GM12878 (cell line): ENCODE data around the gene TMEM259. TPM values are rescaled to one million over a fixed set of nuclear protein-coding genes. Genes with fewer than 3 reads are reported as not detected.

Experiments
- ATAC-seq: fragments of 200-7000 bp; cut with Tn5 transposase; 3 replicates; pipeline ENCODE4 v1.9.1; 2020; ENCODE audit warnings: mild to moderate bottlenecking, moderate library complexity
- BruUV-seq: library from RNA; stranded (reverse); fragments of 400-500 nt; replicated peaks from 2 replicates; lab custom pipeline; 2021; lab: Mats Ljungman, UMichigan
- CTCF ChIA-PET: fragments of 300-600 bp; sonication (Branson Sonifier 250); formaldehyde crosslinking; extraction: SDS; loops from one replicate; lab custom pipeline; 2021; ENCODE audit warnings: inconsistent platforms; lab: Yijun Ruan, JAX
- POLR2A ChIA-PET: fragments of 350-600 bp; formaldehyde crosslinking; extraction: SDS; loops from one replicate; lab custom pipeline; 2021; ENCODE audit warnings: inconsistent platforms; lab: Charles Lee
- RAD21 ChIA-PET: fragments of 300-600 bp; sonication (Branson Sonifier 250); formaldehyde crosslinking; loops from one replicate; lab custom pipeline; 2023; ENCODE audit warnings: antibody characterized with exemption; ENCODE audit not compliant: unreplicated experiment; lab: Charles Lee
- SMC1A ChIA-PET: fragments of 300-600 bp; sonication (Branson Sonifier 250); formaldehyde crosslinking; loops from one replicate; lab custom pipeline; 2023; ENCODE audit not compliant: unreplicated experiment, uncharacterized antibody; lab: Charles Lee
- DNase-seq: peaks from one replicate; pipeline ENCODE4 v3.0.0-alpha.2; 2011; ENCODE audit warnings: low read depth, low spot score
- FAIRE-seq: peaks from 3 replicates; lab custom pipeline; 2011; peaks lifted over from hg19 to GRCh38; lab: Jason Lieb, UNC
- H2AFZ ChIP-seq: 2 replicates; pipeline ENCODE4 v1.6.0; 2011; ENCODE audit warnings: low read depth, low read length, control low read depth; ENCODE audit not compliant: control insufficient read depth
- H3K27ac ChIP-seq: 2 replicates; pipeline ENCODE4 v1.5.1; 2011; ENCODE audit warnings: control low read depth; ENCODE audit not compliant: control insufficient read depth, insufficient read depth
- H3K27me3 ChIP-seq, 2 experiments: replicated peaks in 1 of 2; 2 replicates each; pipeline versions ENCODE4 v1.6.0 to v1.6.1; 2011; ENCODE audit warnings: low read length in 1 of 2; ENCODE audit not compliant: control insufficient read depth in 2 of 2, insufficient read depth in 2 of 2
- H3K36me3 ChIP-seq, 2 experiments: 2 replicates each; pipeline ENCODE4 v1.5.1; 2011; ENCODE audit warnings: low read length in 1 of 2; ENCODE audit not compliant: control insufficient read depth in 2 of 2, insufficient read depth in 2 of 2
- H3K4me1 ChIP-seq: 2 replicates; pipeline ENCODE4 v1.6.1; 2011; ENCODE audit warnings: mild to moderate bottlenecking, low read length, moderate library complexity, mixed read lengths; ENCODE audit not compliant: control insufficient read depth, insufficient read depth
- H3K4me2 ChIP-seq: 2 replicates; pipeline ENCODE4 v1.6.0; 2011; ENCODE audit warnings: control low read depth; ENCODE audit not compliant: control insufficient read depth, insufficient read depth
- H3K4me3 ChIP-seq: fragments of 200-600 bp; sonication (generic); 2 replicates; pipeline ENCODE4 v1.5.1; 2016
- H3K79me2 ChIP-seq: 2 replicates; pipeline ENCODE4 v1.6.0; 2011; ENCODE audit warnings: low read length; ENCODE audit not compliant: control insufficient read depth, insufficient read depth
- H3K9ac ChIP-seq: 2 replicates; pipeline ENCODE4 v1.8.0; 2011; ENCODE audit warnings: low read length, control low read depth, mixed read lengths; ENCODE audit not compliant: control insufficient read depth, insufficient read depth
- H3K9me3 ChIP-seq: replicated peaks from 3 replicates; pipeline ENCODE4 v1.5.1; 2011; ENCODE audit warnings: mild to moderate bottlenecking, low read length; ENCODE audit not compliant: control insufficient read depth, insufficient read depth
- H4K20me1 ChIP-seq: 2 replicates; pipeline ENCODE4 v1.6.0; 2011; ENCODE audit not compliant: control insufficient read depth, insufficient read depth
- BACH1 ChIP-seq: fragments of 450-650 bp; IDR thresholded peaks from 2 replicates; pipeline ENCODE4 v1.6.1; 2017; ENCODE audit warnings: mild to moderate bottlenecking, borderline replicate concordance
- DPF2 ChIP-seq: fragments of 450-650 bp; IDR thresholded peaks from 2 replicates; pipeline ENCODE4 v1.6.1; 2017; ENCODE audit warnings: mild to moderate bottlenecking
- EZH2 ChIP-seq: IDR thresholded peaks from 2 replicates; pipeline ENCODE4 v1.6.1; 2012; ENCODE audit warnings: low read depth, mild to moderate bottlenecking, control low read depth, inconsistent platforms, low read length, borderline replicate concordance; ENCODE audit not compliant: control insufficient read depth
- FOS ChIP-seq: IDR thresholded peaks from 3 replicates; pipeline ENCODE4 v1.6.1; 2011; ENCODE audit warnings: borderline replicate concordance; ENCODE audit not compliant: insufficient read length; ENCODE audit errors: extremely low read depth
- LARP7 ChIP-seq: fragments of 450-650 bp; IDR thresholded peaks from 2 replicates; pipeline ENCODE4 v1.6.1; 2017; ENCODE audit warnings: mild to moderate bottlenecking
- PKNOX1 ChIP-seq: fragments of 450-650 bp; IDR thresholded peaks from 2 replicates; pipeline ENCODE4 v1.6.1; 2016; ENCODE audit warnings: mild to moderate bottlenecking
- ZBTB33 ChIP-seq: fragments of 450-650 bp; IDR thresholded peaks from 2 replicates; pipeline ENCODE4 v1.6.1; 2017; ENCODE audit warnings: mild to moderate bottlenecking
- WGBS: methylation state at CpG from one replicate; pipeline ENCODE4 v1.1.6; 2016; ENCODE audit warnings: low lambda C conversion rate; ENCODE audit not compliant: insufficient replicate concordance, insufficient coverage; ENCODE audit errors: missing lambda C conversion rate; 5-methylcytosine and 5-hydroxymethylcytosine counted together
- in situ Hi-C: fragments of 300-500 bp; cut with MboI; formaldehyde crosslinking; loops from 9 replicates; pipeline ENCODE4 v1.14.3; 2018; ENCODE audit warnings: mixed read lengths
- intact Hi-C: fragments of 100-400 bp; cut with micrococcal nuclease; formaldehyde crosslinking; loops from one replicate; pipeline ENCODE4 v1.14.2; 2022; ENCODE audit not compliant: unreplicated experiment
- polyA plus RNA-seq, 11 experiments: library from polyadenylated mRNA; depleted of rRNA in 4 of 11; unstranded in 6 of 11; stranded (reverse) in 5 of 11; fragments of >200 nt; fragmentation: Nextera tagmentation in 4 of 11; fragmentation: Illumina TruSeq in 1 of 11; extraction: Ambion mirVana in 4 of 11; extraction: Trizol in 1 of 11; gene quantifications; 1 replicate in 1 of 11; 2 replicates in 10 of 11; pipeline versions ENCODE4 v1.2.1 to v1.2.3, GENCODE V29; 2011 to 2016; ENCODE audit warnings: inconsistent platforms in 2 of 11, missing spikeins in 2 of 11, low read depth in 1 of 11
- total RNA-seq, 4 experiments: library from RNA; depleted of rRNA in 3 of 4; stranded (reverse); fragments of >200 nt in 3 of 4; fragmentation: Illumina TruSeq in 1 of 4; extraction: Trizol in 1 of 4; gene quantifications; 2 replicates each; pipeline versions ENCODE4 v1.2.1 to v1.2.3, GENCODE V29; 2013 to 2021

Gene TMEM259
- total and polyA plus RNA-seq, 10 of the 15 experiments (the other 5 are each of a cell fraction or from before 2014, with no cell fraction given) = 0.43 to 184 (median 62.0) TPM

GRCh38 chr19:986083-986482 is 34.8 kb downstream of the TMEM259 start:
- no peak for FAIRE-seq
- POLR2A ChIA-PET = no interaction called here
- intact Hi-C loops = no loop called here
- no peak overlapping the region for H3K9ac ChIP-seq
- H3K9me3 ChIP-seq = no peaks in the 10 kb centered on the region
- BruUV-seq = no TSS peak
- RAD21 ChIA-PET = no interaction called here
- H3K27ac ChIP-seq = no peak overlapping the region
- H3K4me1 ChIP-seq = peaks cover 11% of the 10 kb centered on the region
- H3K4me3 ChIP-seq = no peak overlapping the region
- CTCF ChIA-PET = interaction anchor here (2.8 kb wide), 1 partner anchor 123 kb away, joined by 30 read pairs; no protein-coding TSS in a partner anchor
- TF ChIP-seq LARP7 (no peak), ZBTB33 (no peak), PKNOX1 (no peak), FOS (no peak), BACH1 (no peak), DPF2 (no peak), EZH2 (no peak)
- TF ChIP-seq, all 136 proteins: peak for 0
- WGBS = 88% methylated on average over 14 of the region's 14 CpGs
- H3K36me3 ChIP-seq = peaks cover 4 to 15% of the 10 kb centered on the region in 2 experiments; a peak in 3 of 4 replicates
- H3K27me3 ChIP-seq = no peaks in the 10 kb centered on the region
- peaks cover 11% of the 10 kb centered on the region for H3K79me2 ChIP-seq
- H4K20me1 ChIP-seq = no peaks in the 10 kb centered on the region
- H2AFZ ChIP-seq = no peak overlapping the region
- no peak for DNase-seq
- no peak for ATAC-seq
- in situ Hi-C loops = loop anchor here (5.0 kb wide), 2 partner anchors 129 to 214 kb away; partner anchors contain the start of gene CFD
- no peak overlapping the region for H3K4me2 ChIP-seq
- SMC1A ChIA-PET = no interaction called here
